ENCODE measurements around the gene RCAN1. TPM values are rescaled to one million over a fixed set of nuclear protein-coding genes. Genes with fewer than 3 reads are reported as not detected.

RCAN1 gene
- total RNA-seq, 1 donor from 2014 or later = 13.0 TPM

GRCh38 chr21:34649400-34649799 is 34.5 kb upstream of the RCAN1 start:
- Mint-ChIP-seq H3K9me3 (peaks cover 9% of the 10 kb centered on the region), H3K4me1 (peaks cover 7% of the 10 kb centered on the region), H3K36me3 (ENCODE audit: low read depth) (peaks cover 3% of the 10 kb centered on the region), H3K27ac (ENCODE audit: unreplicated experiment) (no peak overlapping the region), H3K4me3 (no peak overlapping the region), H3K27me3 (ENCODE audit: low read depth) (peaks cover 35% of the 10 kb centered on the region)
- TF ChIP-seq CTCF (conservative IDR thresholded peaks at IDR 0.05) = no peak
- DNase-seq (ENCODE audit: low read depth, low spot score) = no peak

GRCh38 chr21:34648739-34649297 is 33.9 kb upstream of the RCAN1 start:
- no peak overlapping the region for H3K27ac Mint-ChIP-seq (ENCODE audit: unreplicated experiment)
- H3K4me1 Mint-ChIP-seq = peaks cover 4% of the 10 kb centered on the region
- peaks cover 33% of the 10 kb centered on the region for H3K27me3 Mint-ChIP-seq (ENCODE audit: low read depth)

GRCh38 chr21:34647555-34647954 is 32.6 kb upstream of the RCAN1 start:
- Mint-ChIP-seq H3K27me3 (ENCODE audit: low read depth) (peaks cover 27% of the 10 kb centered on the region), H3K9me3 (peaks cover 4% of the 10 kb centered on the region), H3K27ac (ENCODE audit: unreplicated experiment) (no peak overlapping the region), H3K4me1 (no peaks in the 10 kb centered on the region), H3K36me3 (ENCODE audit: low read depth) (peaks cover 3% of the 10 kb centered on the region), H3K4me3 (no peak overlapping the region)
- TF ChIP-seq CTCF (conservative IDR thresholded peaks at IDR 0.05) = no peak
- DNase-seq (ENCODE audit: low read depth, low spot score) = no peak

More at GRCh38 chr21:34648739-34649297, 33.9 kb upstream of the RCAN1 start:
- no peak for TF ChIP-seq CTCF (conservative IDR thresholded peaks at IDR 0.05)
- H3K4me3 Mint-ChIP-seq = no peak overlapping the region
- no peak for DNase-seq (ENCODE audit: low read depth, low spot score)
- peaks cover 9% of the 10 kb centered on the region for H3K9me3 Mint-ChIP-seq
- peaks cover 3% of the 10 kb centered on the region for H3K36me3 Mint-ChIP-seq (ENCODE audit: low read depth)

GRCh38 chr21:34644825-34645224 is 29.9 kb upstream of the RCAN1 start:
- Mint-ChIP-seq H3K27me3 (ENCODE audit: low read depth) (peaks cover 20% of the 10 kb centered on the region), H3K9me3 (peaks cover 3% of the 10 kb centered on the region), H3K27ac (ENCODE audit: unreplicated experiment) (no peak overlapping the region), H3K4me3 (no peak overlapping the region), H3K4me1 (no peaks in the 10 kb centered on the region), H3K36me3 (ENCODE audit: low read depth) (no peaks in the 10 kb centered on the region)
- no peak for DNase-seq (ENCODE audit: low read depth, low spot score)
- TF ChIP-seq CTCF (conservative IDR thresholded peaks at IDR 0.05) = no peak

GRCh38 chr21:34642211-34643075 is 27.5 kb upstream of the RCAN1 start:
- Mint-ChIP-seq H3K4me1 (no peaks in the 10 kb centered on the region), H3K27me3 (ENCODE audit: low read depth) (peaks cover 2% of the 10 kb centered on the region), H3K9me3 (peaks cover 4% of the 10 kb centered on the region), H3K36me3 (ENCODE audit: low read depth) (no peaks in the 10 kb centered on the region), H3K4me3 (no peak overlapping the region), H3K27ac (ENCODE audit: unreplicated experiment) (no peak overlapping the region)
- no peak for TF ChIP-seq CTCF (conservative IDR thresholded peaks at IDR 0.05)
- DNase-seq (ENCODE audit: low read depth, low spot score) = no peak
